ENCODE results near the gene HCRTR1.
A peak's percentile ranks its signal among the peaks of the same experiment; 100 is the strongest.

Gene HCRTR1

GRCh38 chr1:31666263-31666963, 48.9 kb downstream of the HCRTR1 start:
- DNase-seq, result peak in 25 of 56 donors; percentile 9 to 74 (median 49)

- no peak for DNase-seq
These were observed 49.7 kb downstream of the HCRTR1 start for GRCh38 chr1:31667065-31667785.

GRCh38 chr1:31668303-31668883, 50.9 kb downstream of the HCRTR1 start:
- DNase-seq, result no peak

- DNase-seq, result no peak
These were observed 51.9 kb downstream of the HCRTR1 start for GRCh38 chr1:31669433-31669785.

- DNase-seq, result peak in 52 of 56 donors; percentile 11 to 88 (median 50)
These were observed 52.5 kb downstream of the HCRTR1 start for GRCh38 chr1:31669786-31670592.

- peak in 1 of 56 donors; percentile 11 for DNase-seq
These were observed 53.1 kb downstream of the HCRTR1 start for GRCh38 chr1:31670593-31670964.

GRCh38 chr1:31671147-31671546, 53.7 kb downstream of the HCRTR1 start:
- no peak for DNase-seq

GRCh38 chr1:31671561-31672201, 54.2 kb downstream of the HCRTR1 start:
- no peak for DNase-seq

GRCh38 chr1:31672986-31673385, 55.5 kb downstream of the HCRTR1 start:
- no peak for DNase-seq

GRCh38 chr1:31673433-31673832, 55.9 kb downstream of the HCRTR1 start:
- DNase-seq, result no peak

GRCh38 chr1:31674626-31675025, 57.1 kb downstream of the HCRTR1 start:
- peak in 1 of 56 donors; percentile 4 for DNase-seq

- no peak for DNase-seq
These were observed 57.7 kb downstream of the HCRTR1 start for GRCh38 chr1:31675161-31675560.

- DNase-seq, result no peak
These were observed 58.3 kb downstream of the HCRTR1 start for GRCh38 chr1:31675756-31676155.
